Osteoblast (primary cell): ENCODE results near the gene KRTAP19-1. TPM values are rescaled to one million over a fixed set of nuclear protein-coding genes. Genes with fewer than 3 reads are reported as not detected.

Experiments used
- DNase-seq: peaks from one replicate; pipeline ENCODE4 v3.0.0; 2011; ENCODE audit warnings: low spot score, mixed read lengths; ENCODE audit not compliant: insufficient read length; ENCODE audit errors: missing footprints
- H2AFZ ChIP-seq: 2 replicates; pipeline ENCODE4 v1.6.0; 2011; ENCODE audit warnings: mild to moderate bottlenecking, low read length
- H3K27ac ChIP-seq: 2 replicates; pipeline ENCODE4 v1.5.1; 2011; ENCODE audit warnings: mild to moderate bottlenecking, low read depth, low read length, moderate library complexity
- H3K27me3 ChIP-seq: 2 replicates; pipeline ENCODE4 v1.6.0; 2012; ENCODE audit warnings: mild to moderate bottlenecking, control low read depth, inconsistent platforms, low read length, moderate library complexity; ENCODE audit not compliant: insufficient read depth
- H3K36me3 ChIP-seq: 2 replicates; pipeline ENCODE4 v1.5.1; 2011; ENCODE audit warnings: mild to moderate bottlenecking, low read length, control low read depth, moderate library complexity; ENCODE audit not compliant: insufficient read depth
- H3K4me1 ChIP-seq: 2 replicates; pipeline ENCODE4 v1.5.1; 2011; ENCODE audit warnings: mild to moderate bottlenecking, low read length, control low read depth, moderate library complexity; ENCODE audit not compliant: insufficient read depth
- H3K4me2 ChIP-seq: 2 replicates; pipeline ENCODE4 v1.6.0; 2011; ENCODE audit warnings: mild to moderate bottlenecking, low read length; ENCODE audit not compliant: insufficient read depth
- H3K4me3 ChIP-seq: fragments of 200-600 bp; sonication (generic); 3 replicates; pipeline ENCODE4 v1.5.1; 2012; ENCODE audit warnings: mild to moderate bottlenecking, low read length, inconsistent platforms; ENCODE audit not compliant: insufficient read depth
- H3K79me2 ChIP-seq: 2 replicates; pipeline ENCODE4 v1.6.0; 2012; ENCODE audit warnings: mild to moderate bottlenecking, low read length, control low read depth, inconsistent platforms; ENCODE audit not compliant: insufficient read depth
- H3K9me3 ChIP-seq: 2 replicates; pipeline ENCODE4 v1.5.1; 2011; ENCODE audit warnings: low read depth, low read length, control low read depth
- H4K20me1 ChIP-seq: 2 replicates; pipeline ENCODE4 v1.6.0; 2012; ENCODE audit warnings: mild to moderate bottlenecking, low read length, control low read depth; ENCODE audit not compliant: insufficient read depth
- CTCF ChIP-seq: IDR thresholded peaks from 2 replicates; pipeline ENCODE4 v1.5.1; 2011; ENCODE audit warnings: mild to moderate bottlenecking, low read depth, low read length, moderate library complexity; ENCODE audit errors: extremely low read depth
- total RNA-seq: library from RNA; depleted of rRNA; stranded (reverse); fragments of >200 nt; gene quantifications from 2 replicates; pipeline ENCODE4 v1.2.3, GENCODE V29; 2012

Gene KRTAP19-1
- total RNA-seq, 1 donor: not detected

- no peak for DNase-seq
Observed at GRCh38 chr21:30502041-30502440, 21.9 kb upstream of the KRTAP19-1 start, which contains the start of gene KRTAP19-5. Gene KRTAP19-5, minus strand, starts transcription at chr21:30502141. Its CDS starts 51 bp downstream, at chr21:30502090.

GRCh38 chr21:30497065-30497464, 16.9 kb upstream of the KRTAP19-1 start, which contains the start of gene KRTAP19-4:
Gene KRTAP19-4, minus strand, starts transcription at chr21:30497165. Its CDS starts 55 bp downstream, at chr21:30497110.
- H3K4me1 ChIP-seq: no peaks in the 10 kb centered on the region
- H4K20me1 ChIP-seq: no peaks in the 10 kb centered on the region
- H3K27me3 ChIP-seq: no peaks in the 10 kb centered on the region
- peaks cover 5% of the 10 kb centered on the region for H3K9me3 ChIP-seq
- no peak within 1 kb of the TSS for H3K4me3 ChIP-seq
- no peaks in the 10 kb centered on the region for H3K79me2 ChIP-seq
- H3K27ac ChIP-seq: no peak within 1 kb of the TSS
- no peak for TF ChIP-seq CTCF
- no peak within 1 kb of the TSS for H3K4me2 ChIP-seq
- no peaks in the 10 kb centered on the region for H3K36me3 ChIP-seq
- DNase-seq: no peak
- H2AFZ ChIP-seq: no peak within 1 kb of the TSS

More at GRCh38 chr21:30502041-30502440, 21.9 kb upstream of the KRTAP19-1 start, which contains the start of gene KRTAP19-5:
- Histone ChIP-seq H3K4me3 (no peak within 1 kb of the TSS), H4K20me1 (no peaks in the 10 kb centered on the region), H3K27ac (no peak within 1 kb of the TSS), H3K79me2 (no peaks in the 10 kb centered on the region), H3K27me3 (no peaks in the 10 kb centered on the region), H3K4me2 (no peak within 1 kb of the TSS), H3K36me3 (no peaks in the 10 kb centered on the region), H2AFZ (no peak within 1 kb of the TSS), H3K4me1 (no peaks in the 10 kb centered on the region), H3K9me3 (peaks cover 4% of the 10 kb centered on the region)
- no peak for TF ChIP-seq CTCF

- Histone ChIP-seq H3K36me3 (no peaks in the 10 kb centered on the region), H3K4me1 (no peaks in the 10 kb centered on the region), H3K27me3 (no peaks in the 10 kb centered on the region), H3K27ac (no peak within 1 kb of the TSS), H3K4me2 (no peak within 1 kb of the TSS), H4K20me1 (no peaks in the 10 kb centered on the region), H3K4me3 (no peak within 1 kb of the TSS), H2AFZ (no peak within 1 kb of the TSS), H3K9me3 (peaks cover 8% of the 10 kb centered on the region), H3K79me2 (no peaks in the 10 kb centered on the region)
- TF ChIP-seq CTCF: no peak
- DNase-seq: no peak
Observed at GRCh38 chr21:30491963-30492428, 11.8 kb upstream of the KRTAP19-1 start, which contains the start of gene KRTAP19-3. Gene KRTAP19-3, minus strand, starts transcription at chr21:30492013. Its CDS starts 56 bp downstream, at chr21:30491957.

GRCh38 chr21:30487336-30487735, 7.2 kb upstream of the KRTAP19-1 start, which contains the start of gene KRTAP19-2:
Gene KRTAP19-2, minus strand, starts transcription at chr21:30487436. Its CDS starts 88 bp downstream, at chr21:30487348.
- Histone ChIP-seq H3K79me2 (no peaks in the 10 kb centered on the region), H3K27ac (no peak within 1 kb of the TSS), H3K4me3 (no peak within 1 kb of the TSS), H3K4me2 (no peak within 1 kb of the TSS), H3K36me3 (no peaks in the 10 kb centered on the region), H3K4me1 (no peaks in the 10 kb centered on the region), H3K9me3 (peaks cover 9% of the 10 kb centered on the region), H4K20me1 (no peaks in the 10 kb centered on the region), H3K27me3 (no peaks in the 10 kb centered on the region), H2AFZ (no peak within 1 kb of the TSS)
- TF ChIP-seq CTCF: no peak
- no peak for DNase-seq
